Measurements from ENCODE around the gene HDAC4. TPM values are rescaled to one million over a fixed set of nuclear protein-coding genes. Genes with fewer than 3 reads are reported as not detected.

HDAC4 gene
- total RNA-seq, 4 donors from 2014 or later: 12.9 to 91.6 (median 39.8) TPM

DNA sequence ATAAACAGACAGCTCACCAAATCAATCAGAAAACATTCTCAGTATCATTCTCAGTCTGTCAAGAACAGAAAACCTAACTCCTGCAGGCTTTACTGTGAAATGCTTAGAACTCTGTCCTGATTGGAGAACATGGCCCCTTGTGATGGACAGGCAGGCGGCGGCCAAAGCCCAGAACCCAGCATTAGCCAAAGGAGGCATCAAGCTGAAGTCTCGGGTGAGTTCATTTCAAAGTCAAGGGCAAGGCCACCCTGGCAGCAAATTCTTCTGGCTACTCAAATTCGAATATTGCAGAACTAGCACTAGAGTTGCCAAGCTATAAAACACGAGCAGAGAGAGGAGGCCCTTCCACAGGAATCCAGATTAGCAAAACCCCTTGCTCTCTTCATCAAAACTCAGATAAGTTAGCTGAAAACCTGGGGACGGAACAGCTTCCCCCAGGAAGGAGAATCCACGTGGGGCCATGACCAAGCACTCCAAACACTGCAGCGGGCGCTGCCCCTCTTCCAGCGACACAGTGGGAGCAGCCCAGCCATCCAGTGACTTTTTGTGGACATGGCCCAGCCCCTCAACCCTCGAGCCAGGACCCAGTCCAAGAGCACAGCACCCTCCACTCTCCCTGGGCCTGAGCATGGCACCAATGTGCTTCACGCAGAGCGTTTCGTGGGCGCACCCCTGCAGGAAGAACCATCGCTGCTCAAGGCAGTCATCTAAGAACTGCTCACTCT, 98.6 kb downstream of the HDAC4 start:
- intact Hi-C loops (cut with DNase I): no loop called here
- no peaks in the 10 kb centered on the region for H3K36me3 ChIP-seq
- TF ChIP-seq, protein P1, sequence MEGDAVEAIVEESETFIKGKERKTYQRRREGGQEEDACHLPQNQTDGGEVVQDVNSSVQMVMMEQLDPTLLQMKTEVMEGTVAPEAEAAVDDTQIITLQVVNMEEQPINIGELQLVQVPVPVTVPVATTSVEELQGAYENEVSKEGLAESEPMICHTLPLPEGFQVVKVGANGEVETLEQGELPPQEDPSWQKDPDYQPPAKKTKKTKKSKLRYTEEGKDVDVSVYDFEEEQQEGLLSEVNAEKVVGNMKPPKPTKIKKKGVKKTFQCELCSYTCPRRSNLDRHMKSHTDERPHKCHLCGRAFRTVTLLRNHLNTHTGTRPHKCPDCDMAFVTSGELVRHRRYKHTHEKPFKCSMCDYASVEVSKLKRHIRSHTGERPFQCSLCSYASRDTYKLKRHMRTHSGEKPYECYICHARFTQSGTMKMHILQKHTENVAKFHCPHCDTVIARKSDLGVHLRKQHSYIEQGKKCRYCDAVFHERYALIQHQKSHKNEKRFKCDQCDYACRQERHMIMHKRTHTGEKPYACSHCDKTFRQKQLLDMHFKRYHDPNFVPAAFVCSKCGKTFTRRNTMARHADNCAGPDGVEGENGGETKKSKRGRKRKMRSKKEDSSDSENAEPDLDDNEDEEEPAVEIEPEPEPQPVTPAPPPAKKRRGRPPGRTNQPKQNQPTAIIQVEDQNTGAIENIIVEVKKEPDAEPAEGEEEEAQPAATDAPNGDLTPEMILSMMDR (IDR thresholded peaks at IDR 0.05): no peak
- no peak for TF ChIP-seq POLR2A (IDR thresholded peaks at IDR 0.05)
- peaks cover 4 to 27% of the 10 kb centered on the region in 2 donors for H3K4me1 ChIP-seq
- H3K27me3 ChIP-seq: no peaks in the 10 kb centered on the region
- no peaks in the 10 kb centered on the region for H3K9me3 ChIP-seq
- DNase-seq: no peak
- H3K4me3 ChIP-seq (replicated peaks in 1 of 3): no peak overlapping the region
- peak overlapping the region in 1 of 3 donors; percentile 30 for H3K27ac ChIP-seq
- WGBS, 2 donors: 74 to 78% methylated on average over 12 to 16 of the region's 16 CpGs

DNA sequence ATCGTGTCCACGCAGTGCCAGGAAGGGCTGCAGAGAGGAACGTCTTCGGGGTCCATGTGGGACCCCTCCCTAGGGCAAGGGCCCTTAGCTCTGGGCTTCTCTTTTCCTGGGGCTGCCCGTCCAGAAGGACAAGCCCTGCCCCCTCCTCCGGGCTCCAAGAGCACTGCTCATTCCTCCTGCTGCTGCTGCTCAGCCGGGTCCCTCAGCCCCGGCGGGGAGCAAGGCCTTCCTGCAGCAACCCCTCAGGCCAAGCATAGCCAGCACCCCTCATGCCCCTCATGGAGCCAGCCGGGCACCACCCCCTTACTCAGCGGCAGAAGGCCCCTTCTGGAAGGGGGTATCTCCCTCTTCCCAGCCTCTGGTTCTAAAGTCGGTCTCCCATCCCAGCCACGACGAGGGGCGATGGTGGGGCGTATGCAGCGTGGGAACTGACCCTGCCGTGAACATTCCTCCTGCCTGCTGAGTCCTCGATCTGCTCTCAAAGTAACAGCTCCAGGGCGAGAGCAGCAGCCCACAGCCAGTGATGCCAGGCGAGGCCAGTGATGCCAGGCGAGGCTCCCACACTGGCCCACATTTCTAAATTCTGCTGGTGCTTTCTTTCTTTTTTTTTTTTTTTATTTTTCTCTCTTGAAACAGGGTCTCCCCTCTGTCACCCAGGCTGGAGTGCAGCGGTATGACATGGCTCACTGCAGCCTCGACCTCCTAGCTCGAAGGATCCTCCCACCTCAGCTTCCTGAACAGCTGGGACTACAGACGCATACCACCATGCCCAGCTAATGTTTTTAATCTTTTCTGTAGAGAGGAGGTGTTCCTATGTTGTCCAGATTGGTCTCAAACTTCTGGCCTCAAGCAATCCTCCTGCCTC, 99.7 kb downstream of the HDAC4 start:
- no peak for TF ChIP-seq POLR2A (IDR thresholded peaks at IDR 0.05)
- TF ChIP-seq, protein P1 (IDR thresholded peaks at IDR 0.05): no peak
- H3K27me3 ChIP-seq: no peaks in the 10 kb centered on the region
- no peaks in the 10 kb centered on the region for H3K36me3 ChIP-seq
- DNase-seq: no peak
- H3K27ac ChIP-seq: no peak overlapping the region
- peaks cover 6 to 32% of the 10 kb centered on the region in 2 donors for H3K4me1 ChIP-seq
- 81 to 85% methylated on average over 26 of the region's 26 CpGs for WGBS, 2 donors
- H3K4me3 ChIP-seq (replicated peaks in 1 of 3): no peak overlapping the region
- H3K9me3 ChIP-seq: no peaks in the 10 kb centered on the region
- intact Hi-C loops (cut with DNase I): no loop called here

DNA sequence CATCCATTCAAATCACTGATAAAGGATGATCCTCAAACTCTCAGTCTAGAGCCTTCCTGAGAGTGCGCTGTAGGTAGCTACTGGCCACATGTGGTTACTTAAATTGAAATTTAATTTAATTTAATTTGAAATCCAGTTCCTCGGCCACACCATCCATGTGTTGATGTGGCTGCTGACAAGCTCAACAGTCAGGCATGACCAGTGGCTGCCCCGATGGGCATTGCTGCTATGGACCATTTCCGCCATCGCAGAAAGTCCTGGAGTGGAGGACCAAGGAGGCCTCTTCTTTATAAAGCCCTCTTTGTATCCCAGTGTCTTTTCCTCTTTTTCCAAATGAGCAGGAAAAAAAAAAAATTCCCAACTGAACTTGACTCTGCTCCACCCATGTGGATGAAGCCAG, 100.6 kb downstream of the HDAC4 start:
- WGBS, 2 donors: 97 to 98% methylated on average over 5 of the region's 5 CpGs
- DNase-seq: no peak
- Histone ChIP-seq H3K27me3 (no peaks in the 10 kb centered on the region), H3K27ac (no peak overlapping the region), H3K36me3 (no peaks in the 10 kb centered on the region), H3K4me3 (replicated peaks in 1 of 3) (no peak overlapping the region), H3K9me3 (no peaks in the 10 kb centered on the region), H3K4me1 (peaks cover 8 to 37% of the 10 kb centered on the region in 2 donors)
- intact Hi-C loops (cut with DNase I): no loop called here
- TF ChIP-seq, protein P1 (IDR thresholded peaks at IDR 0.05): no peak

DNA sequence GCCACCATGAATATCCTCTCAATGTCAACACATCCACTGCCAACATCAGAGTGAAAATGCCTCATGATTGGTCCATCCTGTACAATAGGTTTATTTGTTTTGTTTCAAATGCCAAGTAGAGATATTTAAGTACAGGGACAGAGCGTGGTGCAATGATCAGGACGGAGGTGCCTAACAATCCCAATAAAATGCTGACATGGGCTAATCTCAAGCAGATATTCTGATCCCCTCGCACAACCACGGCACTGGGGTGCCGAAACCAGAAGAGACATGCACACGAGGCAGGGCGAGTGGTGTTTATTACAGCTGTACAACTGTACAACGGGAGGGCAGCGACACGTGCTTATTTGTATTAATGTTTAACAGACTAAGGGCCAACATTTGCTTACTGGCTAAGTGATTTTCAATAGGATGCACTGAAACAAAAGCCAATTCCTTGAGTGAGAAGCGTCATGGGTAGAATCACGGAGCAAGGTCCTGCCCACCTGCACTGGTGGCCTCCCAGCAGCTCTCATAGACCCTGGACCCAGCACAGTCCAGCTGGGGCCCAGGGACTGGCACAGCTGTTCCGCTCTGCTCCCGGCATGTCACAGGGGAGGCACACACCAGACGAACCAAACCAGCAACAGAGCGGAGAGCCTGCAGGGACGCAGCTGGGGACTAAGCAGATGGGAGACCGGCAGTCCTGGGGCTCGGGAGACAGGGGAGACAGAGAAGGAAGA, 101.4 kb downstream of the HDAC4 start:
- 92 to 95% methylated on average over 19 of the region's 19 CpGs for WGBS, 2 donors
- DNase-seq: peak in 1 of 2 donors; percentile 0
- Histone ChIP-seq H3K9me3 (no peaks in the 10 kb centered on the region), H3K27ac (no peak overlapping the region), H3K36me3 (no peaks in the 10 kb centered on the region), H3K4me3 (replicated peaks in 1 of 3) (no peak overlapping the region), H3K4me1 (peaks cover 8 to 34% of the 10 kb centered on the region in 2 donors), H3K27me3 (no peaks in the 10 kb centered on the region)
- intact Hi-C loops (cut with DNase I): no loop called here
- TF ChIP-seq POLR2A (IDR thresholded peaks at IDR 0.05): no peak
- TF ChIP-seq, protein P1 (IDR thresholded peaks at IDR 0.05): no peak
